ENCODE measurements around the gene CRCP. TPM values are rescaled to one million over a fixed set of nuclear protein-coding genes. Genes with fewer than 3 reads are reported as not detected.
"Not testable (repeated sequence)": the region's sequence is repeated elsewhere in the genome, so short reads cannot be mapped to it uniquely, and the experiment has no call there.

Gene CRCP
- total RNA-seq, 4 donors from 2014 or later = 49.6 to 59.6 (median 54.2) TPM

GRCh38 chr7:66150471-66150870 is 35.8 kb downstream of the CRCP start:
- TF ChIP-seq POLR2A (IDR thresholded peaks at IDR 0.05) = no peak
- TF ChIP-seq CTCF (IDR thresholded peaks at IDR 0.05) = no peak
- no peaks in the 10 kb centered on the region for H3K27me3 ChIP-seq
- peak overlapping the region; percentile 56 to 85 (median 74) for H3K27ac ChIP-seq
- no peak overlapping the region for H3K4me3 ChIP-seq (replicated peaks in 1 of 3)
- intact Hi-C loops (cut with DNase I) = no loop called here
- peaks cover 23 to 45% of the 10 kb centered on the region in 2 donors for H3K4me1 ChIP-seq
- H3K36me3 ChIP-seq = peaks cover 7 to 11% of the 10 kb centered on the region in 2 donors
- WGBS, 2 donors = 41 to 52% methylated on average over 3 of the region's 3 CpGs
- DNase-seq = peak; percentile 41
- no peaks in the 10 kb centered on the region for H3K9me3 ChIP-seq

GRCh38 chr7:66152371-66153191 is 37.9 kb downstream of the CRCP start:
- intact Hi-C loops (cut with DNase I) = no loop called here
- peak overlapping the region; percentile 56 to 85 (median 74) for H3K27ac ChIP-seq
- no peak for DNase-seq
- peaks cover 0 to 19% of the 10 kb centered on the region in 2 donors for H3K36me3 ChIP-seq
- no peak for TF ChIP-seq POLR2A (IDR thresholded peaks at IDR 0.05)
- no peak for TF ChIP-seq CTCF (IDR thresholded peaks at IDR 0.05)
- no peak overlapping the region for H3K4me3 ChIP-seq (replicated peaks in 1 of 3)
- H3K4me1 ChIP-seq = peaks cover 23 to 48% of the 10 kb centered on the region in 2 donors
- no peaks in the 10 kb centered on the region for H3K27me3 ChIP-seq
- H3K9me3 ChIP-seq = no peaks in the 10 kb centered on the region
- WGBS, 2 donors = 48 to 54% methylated on average over 12 of the region's 12 CpGs

- Histone ChIP-seq H3K27ac (no peak overlapping the region), H3K4me3 (replicated peaks in 1 of 3) (no peak overlapping the region), H3K9me3 (no peaks in the 10 kb centered on the region), H3K27me3 (no peaks in the 10 kb centered on the region), H3K4me1 (peaks cover 23 to 42% of the 10 kb centered on the region in 2 donors), H3K36me3 (peaks cover 0 to 22% of the 10 kb centered on the region in 2 donors)
- TF ChIP-seq CTCF (IDR thresholded peaks at IDR 0.05) = no peak
- TF ChIP-seq POLR2A (IDR thresholded peaks at IDR 0.05) = no peak
- intact Hi-C loops (cut with DNase I) = no loop called here
- DNase-seq = no peak
- WGBS, 2 donors = 97% methylated on average over 11 of the region's 11 CpGs
Measured at GRCh38 chr7:66153691-66154090, 39.0 kb downstream of the CRCP start.

- H3K9me3 ChIP-seq; H3K27ac ChIP-seq; H3K27me3 ChIP-seq; H3K4me3 ChIP-seq (replicated peaks in 1 of 3); intact Hi-C loops (cut with DNase I); DNase-seq: not testable (repeated sequence)
- H3K36me3 ChIP-seq = peaks cover 0 to 22% of the 10 kb centered on the region in 2 donors
- H3K4me1 ChIP-seq = peaks cover 12 to 30% of the 10 kb centered on the region in 2 donors
- WGBS, 2 donors = 78 to 82% methylated on average over 7 of the region's 7 CpGs
Measured at GRCh38 chr7:66156035-66156434, 41.4 kb downstream of the CRCP start.

- H3K4me3 ChIP-seq (replicated peaks in 1 of 3) = no peak overlapping the region
- H3K4me1 ChIP-seq = peaks cover 4 to 19% of the 10 kb centered on the region in 2 donors
- no peaks in the 10 kb centered on the region for H3K9me3 ChIP-seq
- DNase-seq = no peak
- intact Hi-C loops (cut with DNase I) = no loop called here
- peaks cover 0 to 22% of the 10 kb centered on the region in 2 donors for H3K36me3 ChIP-seq
- H3K27ac ChIP-seq = no peak overlapping the region
- H3K27me3 ChIP-seq = no peaks in the 10 kb centered on the region
- WGBS, 2 donors = 90 to 98% methylated on average over 3 of the region's 3 CpGs
- TF ChIP-seq CTCF (IDR thresholded peaks at IDR 0.05) (no peak), POLR2A (IDR thresholded peaks at IDR 0.05) (no peak)
Measured at GRCh38 chr7:66157060-66157459, 42.4 kb downstream of the CRCP start.

Data from thyroid gland (tissue), 4 donors.